ENCODE measurements around the gene GORASP2.

Gene GORASP2

DNA sequence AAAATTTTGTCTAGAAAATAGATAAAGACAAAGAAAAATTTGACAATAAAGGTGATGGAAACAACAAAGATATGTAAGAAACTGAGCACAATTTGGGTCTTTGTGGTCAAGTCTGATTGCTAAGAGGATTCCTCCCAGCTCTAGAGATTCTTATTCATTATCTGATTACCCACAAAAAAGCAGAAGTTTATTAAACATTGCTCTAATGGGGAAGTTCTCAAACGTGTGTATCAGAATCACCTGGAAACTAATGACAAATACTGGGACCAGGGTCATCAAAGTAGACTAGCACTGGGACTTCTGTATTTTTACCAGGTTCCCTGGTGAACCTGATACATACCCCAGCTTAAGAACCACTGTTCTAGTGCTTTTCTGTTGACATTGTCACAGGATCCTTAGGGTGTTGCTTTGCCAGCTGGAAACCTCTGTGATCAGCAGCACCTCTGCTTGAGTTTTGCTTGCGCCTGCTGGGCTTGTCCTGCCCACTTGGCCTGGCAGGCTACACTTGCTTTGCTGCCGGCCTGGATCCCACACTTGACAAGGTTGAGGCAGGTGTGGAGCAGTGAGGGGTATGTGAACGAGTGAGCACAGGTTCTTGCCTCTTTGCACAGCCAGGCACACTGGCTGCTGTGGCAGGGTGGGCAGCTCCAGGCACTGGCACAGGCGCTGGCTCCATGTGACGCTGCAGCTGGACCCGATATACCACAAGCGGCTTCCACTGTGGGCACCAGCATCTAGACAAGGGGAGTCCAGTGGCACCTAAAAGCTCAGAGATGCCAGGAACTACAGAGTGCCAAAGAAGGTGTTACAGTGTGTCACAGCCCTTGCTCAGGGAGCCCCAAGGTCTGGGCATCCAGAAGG lies 6.2 kb upstream of the GORASP2 start:
- in situ Hi-C loops (cut with MboI; ENCODE audit: low sequenced_read_pairs): no loop called here

DNA sequence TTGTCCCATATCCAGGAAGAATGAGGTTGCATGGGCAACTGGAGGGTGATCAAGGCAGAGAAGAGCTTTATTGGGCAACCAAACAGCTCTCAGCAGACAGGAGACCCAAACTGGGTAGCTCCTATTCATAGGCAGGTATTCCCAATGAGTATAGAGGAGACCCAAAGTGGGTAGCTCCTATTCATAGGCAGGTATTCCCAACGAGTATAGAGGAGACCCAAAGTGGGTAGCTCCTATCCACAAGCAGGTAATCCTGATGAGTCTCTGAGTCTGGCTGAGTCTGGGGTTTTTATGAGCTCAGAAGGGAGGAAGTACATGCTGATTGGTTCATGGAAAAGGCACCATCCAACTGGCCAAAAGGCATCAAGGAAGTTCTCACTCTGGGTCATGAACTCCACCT lies 5.3 kb upstream of the GORASP2 start:
- in situ Hi-C loops (cut with MboI; ENCODE audit: low sequenced_read_pairs): no loop called here

DNA sequence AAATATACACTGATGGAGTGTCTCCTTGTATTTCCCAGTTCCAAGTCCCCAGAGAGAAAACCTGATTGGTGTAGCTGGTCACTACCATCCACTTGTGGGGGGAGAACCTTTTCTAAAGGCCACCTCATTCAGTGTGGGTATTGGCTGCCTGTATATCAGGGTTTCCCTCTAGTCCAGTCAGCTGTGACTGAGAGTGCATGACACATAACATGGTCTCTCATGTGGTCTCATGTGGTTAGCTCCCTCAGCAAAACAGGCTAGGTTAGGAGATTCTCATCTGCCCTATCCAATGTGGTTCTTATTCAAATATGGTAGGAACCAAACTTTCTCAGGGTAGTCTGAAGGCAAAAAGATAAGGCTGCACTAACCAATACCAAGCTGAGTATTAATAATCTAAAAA lies 4.1 kb upstream of the GORASP2 start:
- in situ Hi-C loops (cut with MboI; ENCODE audit: low sequenced_read_pairs): no loop called here

DNA sequence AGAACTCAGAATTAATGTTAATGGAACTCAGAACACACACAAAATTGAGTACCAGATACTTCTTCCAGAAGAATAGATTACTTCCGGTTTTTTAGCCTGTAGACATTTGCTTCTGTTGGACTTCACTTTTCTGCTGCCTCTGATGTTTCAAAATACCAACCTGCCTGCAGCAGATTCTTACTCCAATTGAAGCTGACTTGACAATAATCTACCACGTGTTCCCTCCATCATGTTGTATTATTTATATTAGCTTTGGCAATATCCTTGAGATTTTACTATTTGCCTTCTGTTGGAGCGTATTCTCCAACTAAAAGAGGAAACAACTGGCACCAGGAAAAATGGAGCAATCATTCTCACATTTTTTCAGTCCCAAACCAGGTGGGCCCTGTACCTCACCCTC lies 3.1 kb upstream of the GORASP2 start:
- in situ Hi-C loops (cut with MboI; ENCODE audit: low sequenced_read_pairs): no loop called here

DNA sequence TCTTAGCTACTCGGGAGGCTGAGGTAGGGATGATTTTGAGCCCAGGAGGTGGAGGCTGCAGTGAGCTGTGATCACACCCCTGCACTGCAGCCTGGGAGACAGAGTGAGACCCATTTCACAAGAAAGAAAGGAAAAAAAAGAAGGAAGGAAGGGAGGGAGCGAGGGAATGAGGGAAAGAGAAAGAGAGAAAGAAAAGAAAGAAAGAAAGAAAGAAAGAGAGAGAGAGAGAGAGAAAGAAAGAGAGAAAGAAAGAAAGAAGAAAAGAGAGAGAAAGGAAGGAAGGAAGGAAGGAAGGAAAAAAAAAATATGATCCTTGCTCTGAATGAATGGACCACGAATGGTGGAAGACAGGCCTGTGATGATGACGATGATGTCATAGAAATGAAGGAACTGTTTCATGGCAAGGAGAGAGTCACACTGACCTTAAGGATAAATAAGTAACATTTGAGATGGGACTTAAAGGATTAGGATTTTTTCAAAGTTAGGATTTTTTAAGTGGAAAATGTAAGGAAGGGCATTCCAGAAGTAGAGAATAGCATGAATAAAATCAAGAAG lies 2.2 kb upstream of the GORASP2 start:
- in situ Hi-C loops (cut with MboI; ENCODE audit: low sequenced_read_pairs): no loop called here

DNA sequence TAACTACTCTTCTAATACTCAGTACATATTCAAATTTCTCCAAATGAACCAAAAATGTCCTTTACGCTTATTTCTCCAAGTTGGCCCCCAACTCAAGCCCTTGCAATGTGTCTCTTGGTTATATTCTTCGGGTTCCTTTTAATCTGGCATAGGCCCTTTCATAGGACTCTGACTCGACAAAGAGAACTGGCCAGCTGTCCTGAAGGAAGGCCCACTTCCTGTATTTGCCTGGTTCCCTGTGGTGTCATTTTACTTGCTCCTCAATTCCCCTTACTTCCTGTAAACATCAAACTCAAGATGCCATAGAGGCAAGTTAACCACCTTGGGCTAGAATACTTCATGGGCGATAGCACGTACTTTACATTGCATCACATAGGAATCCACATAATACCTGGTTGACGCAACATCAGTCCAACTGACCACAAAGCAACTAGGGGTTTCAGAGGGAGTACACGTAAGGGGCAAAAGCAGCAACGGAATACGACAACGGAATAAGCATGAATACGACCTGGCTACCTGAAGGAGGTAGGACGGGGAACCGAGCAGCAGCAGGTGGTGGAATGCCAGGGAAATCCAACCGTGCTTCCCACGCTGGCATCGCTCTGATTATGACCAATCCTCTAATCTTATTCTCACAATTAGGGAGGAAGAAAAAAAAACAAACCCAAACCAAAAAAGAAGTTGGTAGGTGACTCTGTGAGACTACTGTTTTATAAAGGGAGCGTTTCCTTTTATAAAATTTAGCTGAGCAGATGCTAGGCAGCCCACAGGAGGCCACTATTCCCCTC lies 823 bp upstream of the GORASP2 start:
- in situ Hi-C loops (cut with MboI; ENCODE audit: low sequenced_read_pairs): no loop called here

DNA sequence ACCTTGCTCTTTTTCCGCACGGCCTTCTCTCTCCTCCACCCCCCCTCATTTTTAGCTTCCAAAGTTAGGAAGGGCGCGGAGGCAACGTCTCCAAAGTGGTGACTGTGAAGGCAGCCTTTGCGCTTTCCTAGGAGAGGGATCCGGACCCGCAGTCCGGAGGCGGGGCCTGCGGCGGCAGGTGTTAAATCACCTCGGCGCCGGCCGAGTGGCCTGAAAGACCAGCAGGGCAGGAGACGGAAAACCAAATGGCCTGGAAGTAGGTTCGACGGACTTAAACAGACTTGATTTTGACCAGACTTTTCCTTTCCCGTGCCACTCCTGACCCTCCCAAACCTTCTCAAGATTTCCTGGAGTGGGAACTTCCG lies 615 bp downstream of the GORASP2 start:
- in situ Hi-C loops (cut with MboI; ENCODE audit: low sequenced_read_pairs): no loop called here

DNA sequence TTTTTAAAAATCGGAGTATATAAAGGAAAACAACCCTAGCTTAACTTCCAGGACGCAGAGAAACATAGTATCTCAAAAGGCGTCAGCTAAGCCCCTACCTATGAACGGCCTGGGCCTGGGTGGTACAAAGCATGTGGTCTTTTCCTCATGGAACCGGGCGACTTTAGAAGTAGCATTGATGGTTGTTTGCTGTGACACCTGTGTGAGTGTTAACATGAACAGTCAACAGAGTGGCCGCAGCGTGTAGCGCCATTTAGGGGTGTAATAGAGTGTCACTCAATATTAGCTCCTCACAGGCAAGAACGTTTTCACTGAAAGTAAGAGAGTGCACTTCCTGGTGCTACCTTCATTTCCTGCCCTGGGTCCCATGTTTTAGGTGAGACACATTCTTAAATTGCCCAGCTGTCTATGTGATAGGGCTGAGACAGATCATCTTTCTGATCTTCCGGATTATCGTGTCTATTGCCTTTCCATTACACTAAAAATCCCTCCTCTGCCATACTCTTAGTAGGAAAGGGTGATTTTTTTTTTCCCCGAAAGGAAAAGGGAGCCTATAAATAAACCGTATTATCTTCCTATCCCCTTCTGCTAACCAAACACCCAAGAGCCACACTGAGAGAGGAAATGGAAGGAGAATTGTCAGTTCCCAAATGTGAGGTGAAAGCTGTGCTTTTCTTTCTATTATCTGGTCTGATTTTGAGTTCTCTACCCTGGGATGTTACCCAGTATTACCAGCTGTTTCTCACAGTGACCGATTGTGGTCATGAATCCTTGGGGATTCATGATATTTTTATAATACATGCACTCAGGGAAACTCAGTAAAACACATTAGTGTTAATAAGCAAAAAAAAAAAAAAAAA lies 1.3 kb downstream of the GORASP2 start:
- in situ Hi-C loops (cut with MboI; ENCODE audit: low sequenced_read_pairs): no loop called here

DNA sequence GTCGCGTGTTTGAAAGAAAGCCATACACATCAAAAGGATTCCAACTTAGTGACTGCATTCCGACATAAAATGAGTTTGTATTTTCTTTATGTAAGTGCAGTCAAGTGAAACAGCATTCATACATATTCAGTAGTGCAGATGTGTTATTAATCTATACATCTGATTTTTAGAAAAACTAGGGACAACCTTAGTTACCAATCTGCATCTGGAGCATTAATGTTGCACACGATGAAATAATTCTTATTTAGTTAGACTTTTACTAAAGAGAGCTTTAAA lies 1.9 kb downstream of the GORASP2 start:
- in situ Hi-C loops (cut with MboI; ENCODE audit: low sequenced_read_pairs): no loop called here

DNA sequence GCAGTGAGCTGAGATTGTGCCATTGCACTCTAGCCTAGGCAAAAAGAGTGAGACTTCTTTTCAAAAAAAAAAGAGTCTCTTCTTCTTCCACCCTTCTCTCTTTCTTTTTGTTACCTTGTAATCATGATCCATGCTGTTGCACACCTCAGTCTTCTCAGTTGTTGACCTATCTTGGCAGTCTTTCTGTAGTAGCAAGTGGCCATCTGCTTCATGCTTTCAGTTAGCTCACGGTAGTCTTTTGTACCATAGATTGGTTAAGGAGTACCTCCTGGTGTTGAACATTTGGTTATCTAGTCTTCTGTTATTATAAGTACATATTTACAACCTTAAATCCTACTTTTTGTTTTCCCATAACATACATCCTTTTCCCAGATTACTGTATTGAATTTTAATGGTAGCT lies 3.1 kb downstream of the GORASP2 start:
- in situ Hi-C loops (cut with MboI; ENCODE audit: low sequenced_read_pairs): no loop called here

DNA sequence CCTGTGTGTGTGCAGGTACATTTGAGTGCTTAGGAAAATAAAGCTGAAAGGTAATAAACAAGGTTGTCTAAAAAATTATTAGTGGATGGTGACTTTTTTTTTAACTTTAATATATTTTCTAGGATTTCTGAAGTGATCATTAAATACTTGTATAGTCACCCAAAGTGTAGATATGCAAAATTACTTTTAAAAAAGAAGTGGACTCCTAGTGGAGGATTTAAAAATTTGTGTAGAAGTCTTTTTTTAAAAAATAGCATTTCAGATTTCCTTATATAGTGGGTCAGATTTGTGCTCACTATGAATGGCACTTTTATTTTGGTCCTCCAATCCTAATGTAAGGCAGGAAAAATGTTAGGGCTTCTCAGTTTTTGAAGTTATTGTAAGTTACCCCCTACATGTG lies 3.9 kb downstream of the GORASP2 start:
- in situ Hi-C loops (cut with MboI; ENCODE audit: low sequenced_read_pairs): no loop called here

DNA sequence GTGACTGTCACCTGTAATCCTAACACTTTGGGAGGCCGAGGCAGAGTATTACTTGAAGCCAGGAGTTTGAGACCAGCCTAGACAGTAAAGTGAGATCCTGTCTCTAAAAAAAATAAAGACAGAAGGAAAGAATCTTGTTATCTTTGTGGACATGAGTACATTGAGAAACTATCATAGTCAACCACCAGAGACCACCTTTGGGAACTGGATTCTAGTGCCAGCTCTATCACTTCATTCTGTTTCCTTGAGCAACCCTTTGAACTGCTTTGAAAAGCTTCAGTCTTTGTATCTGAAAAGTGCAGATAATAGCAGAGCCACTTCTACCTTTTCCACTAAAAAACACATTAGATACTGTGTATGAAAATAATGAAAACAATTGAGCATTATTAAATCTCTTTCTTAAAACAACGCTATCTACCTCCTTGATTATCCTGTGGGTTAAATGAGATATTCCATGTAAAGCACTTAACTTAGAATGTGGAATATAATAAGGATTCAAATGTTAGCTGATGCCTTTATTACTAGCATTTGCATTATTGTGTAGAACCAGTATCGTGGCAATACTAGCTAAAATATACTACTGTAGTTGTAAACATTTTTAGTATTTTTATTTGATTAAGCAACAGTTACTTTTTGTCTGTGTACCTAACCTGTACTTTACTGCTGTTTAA lies 8.8 kb downstream of the GORASP2 start:
- in situ Hi-C loops (cut with MboI; ENCODE audit: low sequenced_read_pairs): no loop called here

DNA sequence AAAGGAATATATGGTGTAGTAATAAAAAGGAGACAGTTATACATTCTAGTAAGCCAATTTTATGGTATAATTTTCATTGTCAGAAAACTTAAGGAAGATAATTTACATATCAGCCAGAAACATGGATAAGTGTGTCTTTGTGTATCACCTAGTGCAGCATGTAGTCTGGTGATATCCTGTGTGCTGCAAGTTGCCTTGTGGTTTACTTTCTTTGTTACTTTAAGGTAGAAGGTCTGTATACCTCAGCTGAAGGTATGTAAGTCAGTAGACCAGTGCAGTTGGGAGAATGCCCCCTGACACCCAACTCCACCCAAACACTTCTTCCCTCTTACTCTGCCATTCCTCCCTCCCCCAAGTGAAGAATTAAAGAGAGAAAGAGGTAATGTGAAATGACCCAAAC lies 11.0 kb downstream of the GORASP2 start:
- in situ Hi-C loops (cut with MboI; ENCODE audit: low sequenced_read_pairs): no loop called here

DNA sequence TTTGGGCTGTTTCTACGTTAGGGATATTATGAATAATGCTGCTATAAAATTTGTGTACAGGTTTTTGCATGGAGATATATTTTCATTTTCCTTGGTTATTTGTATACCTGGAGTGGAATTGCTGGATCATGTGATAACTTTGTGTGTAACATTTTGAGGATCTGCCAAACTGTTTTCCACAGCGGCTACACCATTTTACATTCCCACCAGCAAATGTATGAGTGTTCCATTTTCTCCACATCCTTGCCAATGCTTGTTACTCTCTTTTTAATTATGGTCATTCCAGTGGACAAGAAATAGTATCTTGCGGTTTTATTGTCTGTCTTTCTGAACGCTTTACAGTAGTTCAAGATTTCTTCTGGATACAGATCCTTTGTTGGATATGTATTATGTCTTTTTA lies 13.6 kb downstream of the GORASP2 start:
- in situ Hi-C loops (cut with MboI; ENCODE audit: low sequenced_read_pairs): no loop called here

DNA sequence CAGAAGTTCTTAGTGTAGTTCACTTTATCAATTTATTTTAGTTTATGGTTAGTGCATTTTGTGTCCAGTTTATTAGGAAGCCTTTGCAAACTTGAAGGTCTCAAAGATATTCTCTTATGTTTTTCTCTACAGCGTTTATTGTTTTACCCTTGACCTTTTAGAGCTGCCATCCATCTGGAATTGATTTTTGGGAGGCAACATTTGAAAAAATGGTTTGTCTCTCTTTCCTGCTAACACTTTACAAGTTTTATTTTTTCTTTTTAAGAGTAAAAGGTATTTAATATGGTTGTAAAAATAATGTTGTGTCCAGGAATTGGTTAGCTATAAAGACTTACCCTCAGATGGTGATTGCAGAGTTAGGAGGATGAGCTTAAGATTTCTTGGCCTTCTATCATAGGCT lies 14.0 kb downstream of the GORASP2 start:
- in situ Hi-C loops (cut with MboI; ENCODE audit: low sequenced_read_pairs): no loop called here

DNA sequence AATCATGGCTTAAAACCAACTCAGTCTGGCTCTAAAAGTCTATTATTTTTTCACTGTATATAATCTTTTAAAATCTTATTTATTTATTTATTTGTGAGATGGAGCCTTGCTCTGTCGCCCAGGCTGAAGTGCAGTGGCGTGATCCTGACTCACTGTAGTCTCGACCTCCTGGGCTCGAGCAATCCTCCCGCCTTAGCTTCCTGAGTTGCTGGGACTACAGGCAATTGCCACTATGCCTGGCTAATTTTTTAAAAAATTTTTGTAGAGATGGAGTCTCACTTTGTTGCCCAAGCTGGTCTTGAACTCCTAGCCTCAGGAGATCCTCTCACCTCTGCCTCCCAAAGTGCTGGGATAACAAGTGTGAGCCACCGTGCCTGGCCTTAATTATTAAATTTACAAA lies 14.5 kb downstream of the GORASP2 start:
- in situ Hi-C loops (cut with MboI; ENCODE audit: low sequenced_read_pairs): no loop called here

DNA sequence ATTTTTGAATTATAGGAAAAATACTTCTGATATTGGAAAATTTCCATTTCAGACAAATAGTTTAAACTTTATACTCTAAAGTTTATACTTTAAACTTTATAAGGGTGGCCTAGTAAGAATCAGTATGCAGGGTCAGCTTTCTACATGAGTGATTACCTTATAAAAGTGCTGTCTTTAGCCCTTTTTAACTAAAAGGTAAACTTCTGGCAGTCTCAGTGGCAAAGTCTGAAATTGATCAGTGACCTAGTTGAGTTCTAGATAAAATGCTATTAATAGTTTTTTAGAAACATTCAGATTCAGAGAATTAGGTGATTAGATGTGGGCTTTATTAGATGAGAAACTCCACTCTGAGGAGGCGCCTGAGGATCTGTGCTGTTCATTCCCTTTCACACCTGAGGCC lies 15.5 kb downstream of the GORASP2 start:
- in situ Hi-C loops (cut with MboI; ENCODE audit: low sequenced_read_pairs): no loop called here

DNA sequence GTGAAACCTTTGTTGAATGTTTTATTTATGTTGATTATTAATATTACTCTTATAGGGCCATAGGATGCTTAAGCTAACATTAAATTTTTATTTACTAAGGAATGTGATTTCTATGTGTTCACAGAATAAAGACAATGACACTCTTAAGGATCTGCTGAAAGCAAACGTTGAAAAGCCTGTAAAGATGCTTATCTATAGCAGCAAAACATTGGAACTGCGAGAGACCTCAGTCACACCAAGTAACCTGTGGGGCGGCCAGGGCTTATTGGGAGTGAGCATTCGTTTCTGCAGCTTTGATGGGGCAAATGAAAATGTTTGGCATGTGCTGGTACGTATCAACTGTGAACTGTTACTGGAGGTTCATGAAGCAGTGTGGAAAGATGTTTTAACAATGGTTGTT lies 20.4 kb downstream of the GORASP2 start:
- in situ Hi-C loops (cut with MboI; ENCODE audit: low sequenced_read_pairs): no loop called here

DNA sequence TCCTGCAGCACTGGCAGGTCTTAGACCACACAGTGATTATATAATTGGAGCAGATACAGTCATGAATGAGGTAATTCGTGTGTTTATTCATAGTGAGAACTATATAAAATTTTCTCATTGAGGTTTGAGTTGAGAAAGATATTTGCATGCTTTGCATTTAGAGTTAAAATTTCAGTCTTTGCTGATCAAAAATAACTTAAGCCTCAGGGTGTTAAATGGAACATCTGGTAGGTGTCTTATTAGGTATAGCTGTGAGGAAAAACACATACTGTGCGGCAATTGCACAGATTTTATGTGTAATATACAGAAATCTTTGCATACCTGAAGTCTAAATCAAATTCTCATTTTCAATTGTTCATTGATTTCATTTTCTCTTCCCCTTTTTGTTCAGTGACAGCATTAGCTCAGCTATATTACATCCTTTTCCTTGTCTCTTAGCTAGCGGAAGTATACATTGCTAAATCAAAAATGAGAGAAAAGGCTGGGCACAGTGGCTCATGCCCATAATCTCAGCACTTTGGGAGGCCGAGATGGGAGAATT lies 21.2 kb downstream of the GORASP2 start:
- in situ Hi-C loops (cut with MboI; ENCODE audit: low sequenced_read_pairs): no loop called here

DNA sequence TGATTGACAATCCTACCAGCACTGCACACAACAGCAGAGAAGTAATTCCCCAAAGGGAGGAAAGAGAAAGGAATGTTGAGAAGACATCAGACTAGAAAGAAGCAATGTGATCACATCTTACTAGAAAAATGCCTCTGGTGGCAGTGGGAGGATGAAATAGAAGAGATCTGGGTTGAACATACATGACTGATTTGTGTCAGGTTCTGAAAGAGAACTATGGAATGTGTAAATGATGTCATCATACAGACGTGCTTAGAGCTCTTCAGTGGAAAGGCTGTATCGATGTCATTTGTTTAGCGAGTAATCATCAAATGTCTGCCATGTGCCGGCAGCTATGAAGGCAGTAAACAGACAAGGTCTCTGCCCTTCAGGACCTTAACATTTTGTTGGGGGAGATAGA lies 24.9 kb downstream of the GORASP2 start:
- in situ Hi-C loops (cut with MboI; ENCODE audit: low sequenced_read_pairs): no loop called here

DNA sequence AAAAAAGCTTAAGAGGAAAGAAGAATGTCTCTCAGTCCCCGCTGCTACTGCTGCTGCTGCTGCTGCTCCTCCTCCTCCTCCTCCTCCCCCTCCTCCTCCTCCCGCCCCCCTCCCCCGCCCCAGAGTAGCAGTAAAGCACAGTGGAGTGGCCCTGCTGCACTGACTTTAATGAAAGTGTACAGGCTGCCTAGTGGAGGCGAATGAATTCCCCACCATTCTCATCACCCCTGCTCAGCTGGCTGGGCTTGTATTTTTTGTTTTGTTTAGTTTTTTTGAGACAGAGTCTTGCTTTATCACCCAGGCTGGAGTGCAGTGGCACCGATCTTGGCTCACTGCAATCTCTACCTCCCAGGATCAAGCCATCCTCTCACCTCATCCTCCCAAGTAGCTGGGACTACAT lies 34.3 kb downstream of the GORASP2 start:
- in situ Hi-C loops (cut with MboI; ENCODE audit: low sequenced_read_pairs): no loop called here
